HEK293 (cell line): ENCODE data around the gene MRPL54.

Source experiments
- CTCF ChIP-seq: fragments of 450-650 bp; formaldehyde crosslinking; IDR thresholded peaks from 2 replicates; pipeline ENCODE4 v1.5.1; 2016; ENCODE audit warnings: missing biosample characterization, missing genetic modification characterization
- KLF9 ChIP-seq: fragments of 450-650 bp; formaldehyde crosslinking; IDR thresholded peaks from 2 replicates; pipeline ENCODE4 v1.5.1; 2016; ENCODE audit warnings: missing biosample characterization, missing genetic modification characterization, low read depth
- WT1 ChIP-seq: fragments of 450-650 bp; formaldehyde crosslinking; IDR thresholded peaks from 2 replicates; pipeline ENCODE4 v1.5.1; 2016; ENCODE audit warnings: missing biosample characterization, missing genetic modification characterization
- ZBTB1 ChIP-seq: fragments of 450-650 bp; formaldehyde crosslinking; IDR thresholded peaks from 2 replicates; pipeline ENCODE4 v1.5.1; 2016; ENCODE audit warnings: missing biosample characterization, missing genetic modification characterization
- ZNF133 ChIP-seq: fragments of 450-650 bp; formaldehyde crosslinking; IDR thresholded peaks from 2 replicates; pipeline ENCODE4 v1.5.1; 2016; ENCODE audit warnings: missing biosample characterization, missing genetic modification characterization
- ZNF274 ChIP-seq, 2 experiments: fragments of 200-500 bp in 1 of 2; fragments of 450-650 bp in 1 of 2; sonication (Bioruptor generic) in 1 of 2; formaldehyde crosslinking in 1 of 2; IDR thresholded peaks; 2 replicates each; pipeline versions ENCODE4 v1.5.1 to v1.6.1; 2014 to 2016; ENCODE audit warnings: borderline replicate concordance in 1 of 2, inconsistent platforms in 1 of 2, low read length in 1 of 2, missing biosample characterization in 1 of 2, missing genetic modification characterization in 1 of 2
- ZNF513 ChIP-seq: fragments of 450-650 bp; IDR thresholded peaks from 2 replicates; pipeline ENCODE4 v1.5.1; 2018; ENCODE audit warnings: missing biosample characterization, missing genetic modification characterization
- ZNF623 ChIP-seq: fragments of 450-650 bp; formaldehyde crosslinking; IDR thresholded peaks from 2 replicates; pipeline ENCODE4 v1.5.1; 2016; ENCODE audit warnings: missing biosample characterization, missing genetic modification characterization
- ZNF785 ChIP-seq: fragments of 450-650 bp; formaldehyde crosslinking; IDR thresholded peaks from 2 replicates; pipeline ENCODE4 v1.5.1; 2016; ENCODE audit warnings: missing biosample characterization, missing genetic modification characterization
- ZSCAN5A ChIP-seq: fragments of 450-650 bp; formaldehyde crosslinking; IDR thresholded peaks from 2 replicates; pipeline ENCODE4 v1.5.1; 2016; ENCODE audit warnings: missing biosample characterization, missing genetic modification characterization

GRCh38 chr19:3800996-3801395 is 38.5 kb downstream of the MRPL54 start:
- no peak for TF ChIP-seq ZNF785 (tag by site-specific recombination)
- no peak for TF ChIP-seq ZNF623 (tag by site-specific recombination)
- TF ChIP-seq CTCF (tag by site-specific recombination): no peak
- TF ChIP-seq ZSCAN5A: no peak
- no peak for TF ChIP-seq ZNF513 (tag by site-specific recombination)
- TF ChIP-seq ZBTB1: no peak
- TF ChIP-seq WT1: no peak
- TF ChIP-seq ZNF133 (tag by site-specific recombination): no peak
- TF ChIP-seq KLF9: no peak
- TF ChIP-seq ZNF274 (IDR thresholded peaks at IDR 0.05; ENCODE audit: low read length): no peak
- TF ChIP-seq ZNF274 (tag by site-specific recombination; IDR thresholded peaks at IDR 0.05; ENCODE audit: borderline replicate concordance): no peak
